ENCODE measurements around the gene PDAP1. TPM values are rescaled to one million over a fixed set of nuclear protein-coding genes. Genes with fewer than 3 reads are reported as not detected.
A peak's percentile ranks its signal among the peaks of the same experiment; 100 is the strongest.

PDAP1 gene
- total and polyA plus RNA-seq, 9 of the 15 experiments (the other 6 are each of a cell fraction or from before 2014, with no cell fraction given): 10.2 to 315 (median 129) TPM

DNA sequence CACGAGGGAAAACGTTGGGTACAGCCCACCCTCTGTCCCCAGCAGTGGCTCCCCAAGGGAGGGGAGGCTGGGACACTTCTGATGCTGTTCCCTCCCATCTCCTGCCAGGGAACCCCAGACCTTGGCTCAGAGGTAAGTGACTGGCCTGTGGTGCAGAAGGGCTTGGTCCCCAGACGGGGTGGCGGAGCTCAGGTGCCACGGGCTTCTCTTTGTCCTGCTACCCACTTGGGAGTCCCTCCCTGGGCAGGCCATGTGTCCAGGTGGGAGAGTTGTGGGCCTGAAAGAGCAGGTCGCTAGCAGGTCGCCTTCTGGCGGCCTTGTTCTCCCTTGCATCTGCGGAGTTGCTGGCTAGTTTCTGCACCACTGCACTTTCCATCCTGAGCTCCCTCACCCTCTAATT lies 47.5 kb upstream of the PDAP1 start (continued):
- TF ChIP-seq, protein P1, sequence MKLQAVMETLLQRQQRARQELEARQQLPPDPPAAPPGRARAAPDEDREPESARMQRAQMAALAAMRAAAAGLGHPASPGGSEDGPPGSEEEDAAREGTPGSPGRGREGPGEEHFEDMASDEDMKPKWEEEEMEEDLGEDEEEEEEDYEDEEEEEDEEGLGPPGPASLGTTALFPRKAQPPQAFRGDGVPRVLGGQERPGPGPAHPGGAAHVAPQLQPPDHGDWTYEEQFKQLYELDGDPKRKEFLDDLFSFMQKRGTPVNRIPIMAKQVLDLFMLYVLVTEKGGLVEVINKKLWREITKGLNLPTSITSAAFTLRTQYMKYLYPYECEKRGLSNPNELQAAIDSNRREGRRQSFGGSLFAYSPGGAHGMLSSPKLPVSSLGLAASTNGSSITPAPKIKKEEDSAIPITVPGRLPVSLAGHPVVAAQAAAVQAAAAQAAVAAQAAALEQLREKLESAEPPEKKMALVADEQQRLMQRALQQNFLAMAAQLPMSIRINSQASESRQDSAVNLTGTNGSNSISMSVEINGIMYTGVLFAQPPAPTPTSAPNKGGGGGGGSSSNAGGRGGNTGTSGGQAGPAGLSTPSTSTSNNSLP (IDR thresholded peaks at IDR 0.05; ENCODE audit: borderline replicate concordance, low read depth, low read length): no peak

DNA sequence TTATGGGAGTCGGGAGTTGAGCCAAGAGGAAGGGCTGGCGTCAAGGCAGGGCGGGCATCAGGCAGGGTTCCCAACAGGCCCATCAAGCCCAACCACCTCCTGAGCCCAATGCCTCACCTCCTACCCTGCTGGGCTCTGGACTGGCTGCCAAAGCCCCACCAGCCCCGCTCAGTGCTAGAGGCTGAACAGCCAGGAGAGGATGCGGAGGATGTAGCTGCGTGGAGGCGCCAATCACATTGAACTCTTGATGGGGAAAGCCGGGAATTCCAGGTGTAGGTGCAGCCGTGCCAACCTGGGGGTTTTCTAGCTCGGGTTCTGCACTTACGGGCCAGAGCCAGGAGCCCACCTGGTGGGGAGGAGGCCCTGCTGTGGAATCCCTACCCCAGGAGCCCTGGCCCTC lies 44.7 kb upstream of the PDAP1 start:
- BruUV-seq (replicated peaks): no TSS peak
- 90% methylated on average over 11 of the region's 11 CpGs for WGBS (ENCODE audit: insufficient coverage, low coverage, missing lambda C conversion rate)
- peak overlapping the region in 1 of 2 experiments; percentile 19; a peak in 1 of 4 replicates for H3K9ac ChIP-seq (ENCODE audit: insufficient read depth in 1 of 2, low read depth in 2 of 2, low read length in 2 of 2)
- no peak overlapping the region for H3K27ac ChIP-seq (ENCODE audit: extremely low read depth, low read depth, low read length)
- H3K36me3 ChIP-seq (ENCODE audit: control insufficient read depth, insufficient read depth, low read length): peaks cover 98% of the 10 kb centered on the region
- H3K9me3 ChIP-seq (replicated peaks; ENCODE audit: control insufficient read depth, insufficient read depth, low read depth, low read length): no peaks in the 10 kb centered on the region
- ChIA-PET CTCF (ENCODE audit: low intra/inter-chr PET ratio) (no interaction called here), POLR2A (interaction anchor here (0.6 to 1.0 kb wide), 2 partner anchors 10 to 105 kb away, joined by 3 to 4 read pairs; partner anchors contain the start of gene ZNF655)
- no peak for DNase-seq (ENCODE audit: extremely low read depth in 1 of 4, low spot score in 3 of 4)
- intact Hi-C loops (cut with micrococcal nuclease): no loop called here
- no peak for FAIRE-seq
- no peaks in the 10 kb centered on the region for H3K27me3 ChIP-seq (ENCODE audit: control insufficient read depth in 2 of 2, insufficient read depth in 2 of 2, low read length in 2 of 2)
- ATAC-seq: no peak
- no peak overlapping the region for H3K4me3 ChIP-seq
- H4K20me1 ChIP-seq (replicated peaks; ENCODE audit: control insufficient read depth, insufficient read depth, low read length): peaks cover 21% of the 10 kb centered on the region; the same call in 1 of the 2 replicates
- no peak overlapping the region for H2AFZ ChIP-seq (ENCODE audit: low read depth, low read length)
- no peak overlapping the region for H3K4me2 ChIP-seq (ENCODE audit: insufficient read depth, low read length)
- in situ Hi-C loops (cut with MboI): no loop called here
- H3K79me2 ChIP-seq (ENCODE audit: control insufficient read depth, insufficient read depth, low read length): peaks cover 15% of the 10 kb centered on the region
- peaks cover 0 to 19% of the 10 kb centered on the region in 2 experiments; a peak in 1 of 5 replicates for H3K4me1 ChIP-seq (replicated peaks in 1 of 2; ENCODE audit: control insufficient read depth in 2 of 2, insufficient read depth in 2 of 2, low read length in 2 of 2)
- no peaks in the 10 kb centered on the region for H3K9me1 ChIP-seq (ENCODE audit: control insufficient read depth, insufficient read depth, low read length)
- TF ChIP-seq BCOR (IDR thresholded peaks at IDR 0.05) (no peak), NFXL1 (CRISPR knock-in tag; IDR thresholded peaks at IDR 0.05) (no peak), ZNF551 (CRISPR knock-in tag; IDR thresholded peaks at IDR 0.05) (no peak), IRF2 (CRISPR knock-in tag; IDR thresholded peaks at IDR 0.05) (no peak), PHF20 (IDR thresholded peaks at IDR 0.05; ENCODE audit: partially characterized antibody) (no peak), ZNF75A (CRISPR knock-in tag; IDR thresholded peaks at IDR 0.05) (no peak), NBN (IDR thresholded peaks at IDR 0.05; ENCODE audit: low read depth) (no peak), RBM22 (IDR thresholded peaks at IDR 0.05; ENCODE audit: low read depth, low read length, poor library complexity, severe bottlenecking) (peak; percentile 6), ZNF23 (CRISPR knock-in tag; IDR thresholded peaks at IDR 0.05) (no peak), RBFOX2 (IDR thresholded peaks at IDR 0.05; ENCODE audit: low read depth, low read length) (0 out of 2 replicates have a peak, but pooled peaks have one; percentile 26), ZBED1 (IDR thresholded peaks at IDR 0.05) (no peak), POLR2G (IDR thresholded peaks at IDR 0.05; ENCODE audit: low read depth, low read length) (peak; percentile 48; the same call in 1 of the 2 replicates), LEF1 (IDR thresholded peaks at IDR 0.05) (no peak), ZC3H11A (IDR thresholded peaks at IDR 0.05; ENCODE audit: low read depth, low read length) (no peak), MAFK (IDR thresholded peaks at IDR 0.05; ENCODE audit: low read length) (no peak)
- TF ChIP-seq, protein P2, sequence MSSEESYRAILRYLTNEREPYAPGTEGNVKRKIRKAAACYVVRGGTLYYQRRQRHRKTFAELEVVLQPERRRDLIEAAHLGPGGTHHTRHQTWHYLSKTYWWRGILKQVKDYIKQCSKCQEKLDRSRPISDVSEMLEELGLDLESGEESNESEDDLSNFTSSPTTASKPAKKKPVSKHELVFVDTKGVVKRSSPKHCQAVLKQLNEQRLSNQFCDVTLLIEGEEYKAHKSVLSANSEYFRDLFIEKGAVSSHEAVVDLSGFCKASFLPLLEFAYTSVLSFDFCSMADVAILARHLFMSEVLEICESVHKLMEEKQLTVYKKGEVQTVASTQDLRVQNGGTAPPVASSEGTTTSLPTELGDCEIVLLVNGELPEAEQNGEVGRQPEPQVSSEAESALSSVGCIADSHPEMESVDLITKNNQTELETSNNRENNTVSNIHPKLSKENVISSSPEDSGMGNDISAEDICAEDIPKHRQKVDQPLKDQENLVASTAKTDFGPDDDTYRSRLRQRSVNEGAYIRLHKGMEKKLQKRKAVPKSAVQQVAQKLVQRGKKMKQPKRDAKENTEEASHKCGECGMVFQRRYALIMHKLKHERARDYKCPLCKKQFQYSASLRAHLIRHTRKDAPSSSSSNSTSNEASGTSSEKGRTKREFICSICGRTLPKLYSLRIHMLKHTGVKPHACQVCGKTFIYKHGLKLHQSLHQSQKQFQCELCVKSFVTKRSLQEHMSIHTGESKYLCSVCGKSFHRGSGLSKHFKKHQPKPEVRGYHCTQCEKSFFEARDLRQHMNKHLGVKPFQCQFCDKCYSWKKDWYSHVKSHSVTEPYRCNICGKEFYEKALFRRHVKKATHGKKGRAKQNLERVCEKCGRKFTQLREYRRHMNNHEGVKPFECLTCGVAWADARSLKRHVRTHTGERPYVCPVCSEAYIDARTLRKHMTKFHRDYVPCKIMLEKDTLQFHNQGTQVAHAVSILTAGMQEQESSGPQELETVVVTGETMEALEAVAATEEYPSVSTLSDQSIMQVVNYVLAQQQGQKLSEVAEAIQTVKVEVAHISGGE (CRISPR knock-in tag; IDR thresholded peaks at IDR 0.05): no peak
- TF ChIP-seq, protein P3, sequence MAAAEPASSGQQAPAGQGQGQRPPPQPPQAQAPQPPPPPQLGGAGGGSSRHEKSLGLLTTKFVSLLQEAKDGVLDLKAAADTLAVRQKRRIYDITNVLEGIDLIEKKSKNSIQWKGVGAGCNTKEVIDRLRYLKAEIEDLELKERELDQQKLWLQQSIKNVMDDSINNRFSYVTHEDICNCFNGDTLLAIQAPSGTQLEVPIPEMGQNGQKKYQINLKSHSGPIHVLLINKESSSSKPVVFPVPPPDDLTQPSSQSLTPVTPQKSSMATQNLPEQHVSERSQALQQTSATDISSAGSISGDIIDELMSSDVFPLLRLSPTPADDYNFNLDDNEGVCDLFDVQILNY (CRISPR knock-in tag; IDR thresholded peaks at IDR 0.05): no peak

Measured in K562 (cell line).